Esophagus squamous epithelium (tissue), 4 donors: Measurements from ENCODE around the gene WASL.

ENCODE experiments used
- CTCF ChIP-seq, 6 experiments: fragments of 450-650 bp in 4 of 6; fragments of 200-600 bp in 2 of 6; sonication (generic) in 2 of 6; IDR thresholded peaks; one replicate each; pipeline ENCODE4 v1.5.1; 2016 to 2019; ENCODE audit warnings: antibody characterized with exemption in 6 of 6, mild to moderate bottlenecking in 4 of 6, moderate library complexity in 4 of 6
- POLR2A ChIP-seq, 4 donors: fragments of 450-650 bp; IDR thresholded peaks; one replicate each; pipeline ENCODE4 v1.6.1; 2017; ENCODE audit warnings: antibody characterized with exemption in 4 of 4, mild to moderate bottlenecking in 4 of 4, moderate library complexity in 3 of 4

GRCh38 chr7:123673752-123674398, 74.9 kb downstream of the WASL start:
- TF ChIP-seq CTCF (IDR thresholded peaks at IDR 0.05) (no peak), POLR2A (IDR thresholded peaks at IDR 0.05) (no peak)
